NCI-H2196 treated with DMSO at 0.1 percent for 48 hours (cell line): ENCODE results near the gene DAPK3.
"Not testable (repeated sequence)": the region's sequence is repeated elsewhere in the genome, so short reads cannot be mapped to it uniquely, and the experiment has no call there.

Experiments
- DNase-seq: peaks from one replicate; lab custom pipeline; 2025; ENCODE audit not compliant: unreplicated experiment; lab: John Stamatoyannopoulos, UW

Gene DAPK3

DNA sequence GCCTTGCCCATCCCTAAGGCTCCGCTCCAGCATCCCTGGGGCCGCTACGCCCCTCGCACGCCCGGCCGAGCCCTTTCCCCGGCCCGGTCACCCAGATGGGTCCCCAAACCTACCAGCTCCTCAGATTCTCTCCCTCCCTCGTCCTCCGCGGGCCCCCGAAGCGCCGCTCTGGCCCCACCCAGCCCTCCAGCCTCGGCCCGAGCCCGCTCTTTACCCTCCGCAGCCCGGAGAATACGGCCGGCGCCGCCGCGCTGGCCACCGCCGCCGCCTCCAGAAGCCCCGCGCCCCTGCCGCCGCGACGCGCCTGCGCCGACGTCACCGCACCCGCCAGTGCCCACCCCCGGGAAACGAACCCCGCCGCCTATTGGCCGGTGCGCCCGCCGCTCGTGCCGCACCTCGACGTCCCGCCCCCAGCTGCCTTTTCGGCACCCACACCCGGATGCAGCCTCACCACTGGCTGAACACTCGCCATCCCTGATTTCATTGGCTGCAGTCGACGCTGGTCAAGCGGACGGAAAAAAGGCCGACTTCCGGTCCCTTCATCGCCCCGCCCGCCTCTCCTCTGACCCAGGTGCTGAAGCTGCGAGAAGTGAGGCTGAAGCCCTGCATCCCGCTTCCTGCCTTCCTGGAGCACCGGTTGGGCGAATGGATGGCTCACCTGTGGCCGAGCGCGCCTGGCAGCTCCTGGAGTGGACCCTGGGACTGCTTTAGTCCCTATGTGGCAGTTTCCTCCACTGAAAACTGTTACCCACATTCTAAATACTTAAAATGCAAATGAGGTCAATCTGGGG lies at the start of gene DAPK3:
TSS of gene DAPK3 (minus strand) at position 292 of the 791 bp plus-strand sequence. CDS start 1,364 bp downstream, outside the sequence.
- peak; percentile 99 for DNase-seq

- DNase-seq = no peak
These were observed 48.7 kb upstream of the DAPK3 start for GRCh38 chr19:4019578-4019977.

GRCh38 chr19:4018775-4019504 lies 48.0 kb upstream of the DAPK3 start:
- no peak for DNase-seq

GRCh38 chr19:4018140-4018613 lies 47.3 kb upstream of the DAPK3 start:
- DNase-seq = no peak

DNA sequence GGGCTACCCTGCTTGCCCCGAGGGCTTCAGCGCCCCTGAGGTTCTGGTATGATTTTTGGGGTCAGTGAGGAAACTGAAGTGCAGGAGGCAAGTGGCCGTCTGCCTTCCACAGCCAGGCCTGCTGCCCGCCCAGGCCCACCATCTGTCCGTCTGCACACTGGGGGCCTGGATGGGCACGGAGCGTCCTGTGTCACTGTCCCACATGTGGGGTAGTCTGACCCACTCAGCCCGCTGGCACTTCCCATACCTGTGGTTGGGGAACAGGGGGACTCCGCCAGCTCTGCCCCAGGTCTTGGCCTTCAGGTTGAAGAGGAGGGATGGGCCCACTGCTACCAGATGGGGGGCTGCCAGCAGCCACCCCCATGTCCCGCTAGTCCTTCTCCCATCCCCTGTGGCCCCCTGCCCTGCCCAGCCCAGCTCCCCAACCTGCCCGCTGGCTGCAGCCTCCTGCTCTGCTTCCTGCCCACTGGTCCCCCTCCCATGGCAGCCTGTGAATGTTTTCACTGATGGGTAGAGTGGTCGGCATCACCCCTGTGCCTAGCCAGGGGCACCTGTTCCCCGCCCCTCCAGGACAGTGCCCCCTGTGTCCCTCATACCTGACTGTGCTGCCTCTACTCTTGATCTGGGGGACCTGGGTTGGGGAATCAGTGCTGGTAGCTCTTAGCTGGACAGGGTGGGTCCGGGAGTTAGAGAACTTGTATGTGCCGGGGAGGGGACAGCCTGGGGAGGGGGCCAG lies 46.2 kb upstream of the DAPK3 start:
- no peak for DNase-seq

DNA sequence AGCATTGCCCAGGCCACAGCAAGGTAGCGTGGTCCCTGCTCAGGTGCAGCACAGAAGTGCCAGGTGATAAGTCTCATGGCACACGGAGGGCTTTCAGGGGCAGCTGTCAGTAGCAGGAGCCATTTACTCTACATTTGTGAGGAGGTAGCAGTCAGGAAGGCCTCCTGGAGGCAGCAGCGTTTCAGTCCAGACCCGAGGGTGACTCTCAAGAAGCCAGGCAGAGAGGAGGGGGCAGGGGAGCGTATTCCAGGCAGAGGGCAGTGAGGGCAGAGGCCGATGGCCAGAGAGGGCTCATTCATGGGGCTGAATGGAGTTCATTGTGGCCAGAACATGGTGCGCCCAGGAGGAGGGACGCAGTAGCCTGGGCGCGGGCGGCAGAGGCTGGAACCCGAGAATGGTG lies 45.6 kb upstream of the DAPK3 start:
- DNase-seq = no peak

DNA sequence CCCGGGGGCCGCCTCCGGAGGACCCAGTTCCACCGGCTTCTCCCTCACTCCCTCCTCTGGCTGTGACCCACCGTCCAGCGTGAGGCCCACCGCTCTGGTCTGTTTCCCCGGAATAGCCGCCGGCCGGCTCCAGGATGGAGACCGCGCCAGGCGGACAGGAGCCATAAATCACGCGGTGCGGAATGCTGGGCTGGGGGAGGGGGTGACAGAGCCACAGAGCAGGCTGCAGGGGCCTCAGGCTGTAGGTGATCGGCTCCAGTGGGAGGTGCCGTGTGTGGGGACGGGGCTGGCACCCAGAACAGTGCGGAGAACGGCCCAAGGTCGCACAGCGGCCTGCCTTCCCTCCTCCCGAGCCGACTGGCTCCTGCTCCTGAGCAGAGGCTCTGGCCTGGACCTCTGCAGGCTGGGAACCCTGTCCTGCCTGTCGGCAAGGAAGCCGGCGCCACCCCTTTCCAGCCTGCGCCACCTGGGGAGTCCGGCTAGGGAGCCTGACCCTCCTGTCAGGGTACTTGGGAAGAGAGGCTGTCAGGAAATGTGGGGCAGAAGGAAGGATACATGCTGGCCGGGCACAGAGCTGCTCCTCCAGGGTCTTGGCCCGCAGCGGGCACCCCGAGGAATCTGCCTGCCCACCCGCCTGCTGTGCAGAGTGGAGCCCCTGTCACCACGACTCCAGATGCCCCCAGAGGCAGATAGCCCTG lies 45.0 kb upstream of the DAPK3 start:
- no peak for DNase-seq

GRCh38 chr19:4014541-4015491 lies 43.9 kb upstream of the DAPK3 start:
- no peak for DNase-seq

DNA sequence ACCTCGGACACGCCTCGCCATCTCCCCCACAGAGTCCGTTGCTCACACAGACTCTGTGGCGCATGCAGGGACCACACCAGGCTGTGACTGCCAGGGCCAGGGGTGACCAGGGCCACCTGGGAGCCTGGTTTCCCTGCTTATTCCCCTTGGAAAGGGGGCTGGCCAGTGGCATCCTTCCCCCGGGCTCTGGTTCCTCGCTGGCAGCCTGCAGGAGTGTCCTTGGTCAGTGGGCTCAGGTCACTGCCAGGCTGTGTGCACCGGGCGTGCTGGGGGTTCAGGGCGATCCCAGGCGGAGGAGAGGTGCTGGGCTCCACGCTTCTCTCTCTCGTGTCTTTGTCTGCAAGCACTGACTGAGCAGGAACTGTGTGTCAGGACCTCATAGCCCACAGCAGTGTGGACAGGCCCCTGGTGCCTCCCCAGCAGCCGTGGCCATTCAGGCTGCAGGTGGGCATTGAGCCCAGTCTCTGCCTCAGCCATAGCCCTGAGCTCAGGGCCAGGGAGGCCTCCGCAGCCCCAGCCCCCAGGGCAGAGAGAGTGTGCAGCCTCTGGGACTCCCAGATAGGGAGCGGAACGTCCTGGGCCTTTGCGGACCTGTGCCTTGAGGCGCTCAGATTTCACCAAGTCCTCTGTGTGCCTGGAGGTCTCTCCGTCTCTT lies 43.1 kb upstream of the DAPK3 start:
- DNase-seq = no peak

DNA sequence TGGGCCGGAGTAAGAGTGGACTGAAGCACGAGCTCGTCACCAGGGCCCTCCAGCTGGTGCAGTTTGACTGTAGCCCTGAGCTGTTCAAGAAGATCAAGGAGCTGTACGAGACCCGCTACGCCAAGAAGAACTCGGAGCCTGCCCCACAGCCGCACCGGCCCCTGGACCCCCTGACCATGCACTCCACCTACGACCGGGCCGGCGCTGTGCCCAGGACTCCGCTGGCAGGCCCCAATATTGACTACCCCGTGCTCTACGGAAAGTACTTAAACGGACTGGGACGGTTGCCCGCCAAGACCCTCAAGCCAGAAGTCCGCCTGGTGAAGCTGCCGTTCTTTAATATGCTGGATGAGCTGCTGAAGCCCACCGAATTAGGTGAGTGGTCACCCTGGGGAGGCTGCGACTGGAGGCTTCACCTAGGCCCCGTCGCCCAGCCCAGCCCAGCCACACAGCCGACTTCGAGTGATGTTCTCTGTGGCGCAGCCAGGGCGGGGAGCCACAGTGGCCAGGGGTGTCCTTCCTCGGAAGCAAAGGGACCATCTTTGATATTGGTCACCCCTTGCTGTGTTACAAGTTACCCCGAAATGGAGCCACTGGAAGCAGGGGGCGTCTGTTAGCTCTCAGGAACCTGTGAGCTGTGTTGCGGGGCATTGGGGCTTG lies 42.2 kb upstream of the DAPK3 start:
- no peak for DNase-seq

- DNase-seq = peak; percentile 50
These were observed 41.4 kb upstream of the DAPK3 start for GRCh38 chr19:4012092-4012974.

- not testable (repeated sequence) for DNase-seq
These were observed 40.5 kb upstream of the DAPK3 start for GRCh38 chr19:4011430-4011829.

- no peak for DNase-seq
These were observed 39.9 kb upstream of the DAPK3 start for GRCh38 chr19:4010808-4011110.

DNA sequence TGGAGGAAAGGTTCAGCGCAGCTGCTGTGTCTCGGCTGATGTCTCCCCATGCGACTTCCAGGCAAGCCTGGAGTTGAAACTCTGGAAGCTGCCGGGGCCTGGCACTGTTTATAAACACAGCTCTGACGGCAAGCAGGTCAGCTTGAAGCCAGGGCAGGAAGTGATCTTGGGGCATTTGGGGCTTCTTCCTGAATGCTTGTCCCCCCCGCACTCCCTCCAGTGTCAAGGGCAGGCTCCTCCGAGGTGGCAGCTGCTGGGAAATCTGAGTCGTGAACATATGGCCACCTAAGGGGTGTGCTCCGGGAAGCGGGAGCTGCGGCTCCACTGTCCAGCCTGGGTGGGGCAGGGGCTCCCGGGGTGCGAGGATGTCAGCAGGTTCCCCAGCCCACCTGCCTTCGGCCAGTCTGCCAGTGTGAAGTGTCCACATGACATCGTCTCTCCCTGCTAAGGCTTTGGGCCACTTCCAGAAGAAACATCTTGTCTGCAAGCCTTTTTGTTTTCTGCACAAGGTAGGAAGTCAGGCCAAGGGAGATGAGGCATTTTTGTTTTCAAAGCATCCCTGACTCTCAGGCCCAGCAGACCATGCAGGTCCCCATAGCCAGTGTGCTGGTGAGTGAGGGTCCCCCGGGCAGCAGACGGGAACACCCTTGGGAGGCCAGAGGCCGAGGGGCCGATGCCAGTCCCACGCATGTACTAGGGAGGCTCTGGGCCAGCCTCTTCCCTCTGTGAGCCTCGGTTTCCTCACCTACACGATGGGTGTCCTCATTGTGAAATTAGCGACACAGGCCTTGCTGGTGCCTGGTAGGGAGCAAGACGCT lies 39.3 kb upstream of the DAPK3 start:
- DNase-seq = no peak

DNA sequence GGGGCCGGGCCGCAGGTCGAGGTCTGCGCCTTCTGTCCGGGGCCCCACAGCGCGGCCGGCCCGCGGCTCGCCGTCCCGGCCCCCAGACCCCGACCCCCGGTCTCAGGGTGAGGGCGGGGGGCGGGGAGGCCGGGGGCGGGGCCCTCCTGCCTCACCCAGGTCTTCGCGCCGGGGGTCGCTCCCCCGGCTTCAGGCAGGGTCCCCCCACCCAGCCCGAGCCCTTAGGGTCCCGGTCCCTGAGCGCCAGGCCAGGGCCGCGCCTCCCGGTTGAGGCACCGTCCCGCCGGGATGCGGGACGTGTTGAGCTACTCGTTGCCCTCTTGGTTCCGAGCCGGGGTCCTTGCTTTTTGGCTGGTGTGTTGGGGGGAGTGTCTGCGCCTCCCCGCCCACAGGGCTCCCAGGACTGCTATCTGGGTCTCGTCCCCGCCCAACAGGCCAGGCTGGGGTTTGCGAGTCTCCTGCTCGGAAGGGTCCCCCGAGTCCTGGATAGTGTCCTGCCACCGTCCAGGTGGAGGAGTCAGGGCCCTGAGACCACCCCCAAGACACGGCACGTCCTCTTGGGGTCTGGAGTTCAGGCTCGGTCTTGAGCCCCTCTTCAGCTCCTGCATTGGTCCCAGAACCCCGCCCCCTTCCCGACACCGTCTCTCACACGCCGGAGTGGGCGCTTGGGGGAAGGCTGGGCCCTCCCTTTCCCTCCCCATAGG lies 37.1 kb upstream of the DAPK3 start:
- no peak for DNase-seq

GRCh38 chr19:4007021-4007835 lies 36.3 kb upstream of the DAPK3 start, which contains the start of gene PIAS4:
PIAS4 (plus strand) TSS chr19:4007736; CDS start chr19:4007761, 25 bp downstream.
- DNase-seq = peak; percentile 92
